HG02588 (cell line): ENCODE data around the gene ANTXRL.
"Not testable (repeated sequence)": the region's sequence is repeated elsewhere in the genome, so short reads cannot be mapped to it uniquely, and the experiment has no call there.

Source experiments
- ATAC-seq: cut with Tn5 transposase; IDR thresholded peaks from one replicate; pipeline ENCODE4 v1.9.1; 2021; ENCODE audit warnings: mild to moderate bottlenecking, moderate library complexity; ENCODE audit not compliant: unreplicated experiment

The ANTXRL gene

GRCh38 chr10:46254007-46254383 lies 32.8 kb upstream of the ANTXRL start:
- no peak for ATAC-seq

DNA sequence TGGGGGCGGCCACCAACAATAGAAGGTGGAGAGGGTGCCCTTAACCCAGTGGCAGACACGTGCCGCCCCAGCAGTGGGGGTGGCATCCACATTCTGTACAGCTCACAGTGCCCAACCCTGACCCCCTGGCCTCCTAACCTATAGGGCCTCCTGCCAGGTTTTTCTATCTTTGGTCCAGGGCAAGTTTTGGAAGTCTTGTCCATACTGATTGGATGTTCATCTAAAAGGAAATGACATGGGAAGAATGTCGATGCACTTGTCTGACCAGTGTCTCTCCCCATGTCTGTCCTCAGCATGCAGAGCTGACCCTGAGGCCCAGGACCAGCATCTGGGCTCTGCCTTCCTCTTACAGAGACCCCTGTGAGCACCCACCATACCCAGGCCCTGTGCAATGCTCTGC lies 32.3 kb upstream of the ANTXRL start:
- no peak for ATAC-seq

DNA sequence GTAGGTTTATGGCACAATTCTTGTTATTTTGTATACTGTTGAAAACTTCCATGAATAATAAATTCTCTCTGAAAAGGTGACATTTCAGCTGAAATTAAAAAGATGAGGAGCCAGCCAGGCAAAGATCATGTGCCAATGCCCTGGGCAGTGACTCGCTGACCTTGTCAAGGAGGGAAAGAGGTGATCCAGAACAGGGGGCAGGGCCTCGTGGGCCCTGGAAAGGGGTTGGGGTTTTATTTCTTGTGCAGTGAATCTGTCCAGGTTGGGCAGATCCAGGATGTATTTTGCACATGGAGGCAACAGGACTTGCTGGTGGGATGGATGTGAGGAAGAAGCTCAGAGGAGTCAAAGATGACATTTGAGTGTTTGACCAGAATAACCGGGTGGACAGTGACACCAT lies 31.6 kb upstream of the ANTXRL start:
- not testable (repeated sequence) for ATAC-seq

DNA sequence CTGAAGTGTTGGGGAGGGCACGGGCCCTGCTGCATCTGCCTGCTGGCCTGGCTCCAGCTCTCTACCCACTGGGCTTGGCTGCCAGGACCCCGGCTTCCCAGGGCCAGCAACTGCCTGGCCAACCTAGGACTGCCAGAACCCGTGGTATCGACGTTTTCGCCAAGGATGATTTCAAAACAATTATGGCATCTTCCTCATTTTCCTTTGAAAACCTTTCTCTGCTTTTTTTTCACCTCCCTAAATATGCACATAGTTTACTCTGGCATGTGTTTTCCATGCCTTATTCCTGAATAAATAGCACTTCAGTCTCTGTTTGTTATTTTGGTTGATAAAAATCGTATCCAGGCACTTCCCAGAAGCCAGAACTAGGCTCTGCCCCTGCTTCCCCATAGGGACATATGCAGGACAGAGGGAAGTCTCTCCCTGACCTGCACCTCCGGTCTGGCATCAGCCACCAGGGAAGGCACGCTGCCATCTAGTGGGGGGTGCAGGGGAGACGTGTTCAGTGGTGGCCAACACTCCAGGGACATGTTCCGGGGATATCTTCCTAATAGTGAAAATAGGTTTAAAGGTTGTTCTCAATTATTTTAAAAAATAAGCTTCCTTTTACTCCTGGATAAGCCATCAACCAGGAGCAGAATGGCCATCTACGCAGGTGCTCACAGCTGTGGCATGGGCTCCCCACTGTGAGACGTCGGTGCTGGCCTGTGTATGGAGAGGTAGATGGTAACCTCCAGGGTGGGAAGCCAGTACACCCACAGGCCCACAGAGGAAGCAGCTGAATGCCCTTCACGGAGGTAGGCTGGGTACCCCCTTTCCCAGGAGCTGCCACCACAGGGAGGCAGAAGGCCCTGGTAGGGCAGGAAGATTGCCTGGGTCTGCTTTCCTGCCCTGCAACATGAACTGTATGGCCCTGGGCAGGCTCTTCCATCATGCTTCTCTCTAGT lies 30.7 kb upstream of the ANTXRL start:
- no peak for ATAC-seq

- no peak for ATAC-seq
Observed at GRCh38 chr10:46257099-46257498, 29.7 kb upstream of the ANTXRL start.

GRCh38 chr10:46262906-46263560 lies 23.8 kb upstream of the ANTXRL start:
- ATAC-seq = not testable (repeated sequence)

DNA sequence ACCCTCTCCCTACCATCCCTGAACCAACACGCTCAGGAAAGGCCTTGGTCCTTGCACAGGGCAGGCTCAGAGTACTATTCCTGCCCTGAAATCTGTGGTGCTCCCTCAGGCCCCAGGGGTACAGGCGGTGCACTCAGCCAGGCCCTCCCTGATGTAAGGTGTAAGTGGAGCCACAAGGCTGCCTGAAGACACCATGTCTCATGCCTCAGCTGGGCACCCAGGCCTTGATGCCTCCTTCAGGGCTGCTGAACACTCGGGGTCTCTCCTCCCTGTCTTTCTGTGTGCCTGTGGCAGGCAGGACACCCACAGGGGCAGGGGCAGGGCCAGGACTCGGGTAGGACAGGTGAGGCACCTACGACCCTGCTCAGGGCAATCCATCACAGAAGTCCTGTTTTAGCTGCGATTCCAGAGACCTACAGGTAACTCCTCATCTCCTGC lies 22.9 kb upstream of the ANTXRL start:
- ATAC-seq = no peak

DNA sequence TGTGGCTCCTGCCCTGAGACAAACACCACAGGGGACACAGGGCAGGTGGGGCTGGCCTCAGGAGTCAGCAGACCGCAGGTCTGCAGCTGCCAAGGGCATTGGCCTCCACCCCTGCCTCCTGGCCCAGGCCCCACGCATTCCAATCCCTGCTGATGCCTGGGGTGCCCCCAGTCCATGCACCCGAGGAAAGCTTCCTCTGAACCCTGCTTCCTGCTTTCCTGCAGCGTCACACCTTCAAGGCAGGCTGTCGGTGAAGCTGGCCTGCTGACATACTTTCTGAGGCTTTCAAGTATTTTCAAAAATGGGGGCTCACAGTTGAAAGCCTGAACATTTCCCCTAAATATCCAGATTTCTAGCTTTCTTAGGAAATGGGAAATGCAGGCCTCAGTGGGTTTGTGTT lies 22.5 kb upstream of the ANTXRL start:
- no peak for ATAC-seq

DNA sequence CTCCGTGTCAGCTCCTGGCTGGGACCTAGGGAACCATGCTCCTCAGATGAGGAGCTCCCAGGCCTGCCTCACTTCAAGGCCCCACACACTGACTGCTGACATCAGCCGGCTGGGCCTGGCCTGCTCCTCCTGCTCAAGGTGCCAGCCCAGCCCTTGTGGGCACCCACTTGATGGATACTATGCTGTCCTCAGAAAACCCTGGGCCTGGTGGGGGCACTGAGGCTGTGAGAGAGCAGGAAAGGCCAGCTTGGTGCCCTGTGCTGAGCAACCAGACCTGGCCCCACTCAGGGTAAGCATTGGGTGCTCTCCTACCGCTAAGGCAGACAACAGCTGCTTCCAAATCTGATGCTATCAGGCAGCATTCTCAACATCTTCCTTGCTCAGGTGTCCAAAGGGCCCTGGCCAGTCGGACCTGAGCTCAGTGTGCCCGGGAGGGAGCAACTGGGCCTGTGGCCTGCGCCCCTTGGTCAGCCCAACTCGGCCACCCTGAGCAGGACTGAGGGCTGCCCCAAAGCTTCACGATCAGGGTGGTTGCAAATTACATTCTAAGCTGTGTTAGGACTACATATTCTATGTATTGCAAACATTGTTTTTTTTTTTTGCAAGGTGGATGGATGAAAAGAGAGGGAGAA lies 21.9 kb upstream of the ANTXRL start:
- ATAC-seq = no peak

- not testable (repeated sequence) for ATAC-seq
Observed at GRCh38 chr10:46265566-46266305, 21.1 kb upstream of the ANTXRL start.

DNA sequence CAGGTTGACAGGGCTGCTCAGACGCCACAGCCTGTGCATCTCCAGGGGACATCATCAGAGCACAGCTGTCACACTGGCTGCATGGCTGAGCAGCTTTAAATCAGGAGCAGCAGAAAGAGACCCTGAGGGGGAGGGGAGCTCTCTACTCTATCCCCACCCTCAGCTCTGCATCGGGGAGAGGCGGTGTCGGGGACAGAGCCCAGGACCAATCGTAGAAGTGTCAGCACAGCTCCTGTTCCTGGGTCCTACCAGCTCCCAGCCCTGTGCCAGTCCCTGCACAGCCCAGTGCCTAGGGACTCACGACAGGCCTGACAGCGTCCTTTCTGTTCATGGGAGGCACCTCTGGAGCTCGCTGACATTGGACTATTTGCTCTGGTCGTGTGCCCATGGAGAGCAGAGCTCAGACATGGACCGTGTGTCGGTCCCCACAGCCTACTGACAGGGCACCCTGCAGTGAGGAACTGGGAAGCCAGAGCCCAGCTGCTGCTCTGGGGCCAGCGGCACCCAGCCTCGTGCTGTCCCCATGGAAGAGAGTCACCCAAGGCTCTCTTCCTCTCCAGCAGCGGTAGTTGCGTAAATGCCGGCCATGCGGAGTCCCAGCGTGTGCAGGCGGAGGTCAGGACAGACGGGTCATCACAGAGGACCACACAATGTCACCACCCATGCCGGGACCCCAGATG lies 20.4 kb upstream of the ANTXRL start:
- no peak for ATAC-seq

DNA sequence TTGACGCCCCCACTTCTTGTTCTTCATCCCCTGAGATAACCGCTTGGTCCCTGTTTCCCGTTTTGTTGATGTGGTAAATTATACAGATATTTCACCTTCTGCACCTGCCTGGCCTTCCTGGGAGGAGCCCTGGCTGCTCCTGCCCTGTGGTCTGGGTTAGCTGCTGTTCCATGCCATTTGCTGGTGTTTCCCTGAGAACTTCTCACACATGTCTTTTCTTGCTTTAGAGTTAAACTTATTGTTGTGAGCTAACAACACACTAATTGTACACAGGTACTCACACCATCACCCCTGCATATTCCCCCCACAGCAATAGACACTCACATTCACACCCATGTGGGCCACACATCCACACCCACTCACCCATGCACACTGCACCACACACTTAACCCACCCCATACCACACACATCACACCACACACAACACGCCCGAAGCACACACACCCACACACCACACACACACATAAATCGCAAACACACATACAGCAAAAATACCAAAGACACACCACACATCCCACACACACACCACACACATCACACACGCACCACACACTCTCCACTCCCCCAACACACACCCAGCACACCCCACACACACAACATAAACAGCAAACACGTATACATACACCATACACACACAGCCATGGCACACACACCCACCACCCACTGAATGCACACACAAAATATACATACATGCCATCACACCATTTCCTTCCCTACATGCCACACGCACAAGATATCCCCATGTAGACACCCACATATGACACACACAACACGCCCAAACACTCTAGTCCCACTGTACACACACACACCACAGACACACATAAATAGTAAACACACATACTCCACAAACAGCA lies 19.4 kb upstream of the ANTXRL start:
- no peak for ATAC-seq

DNA sequence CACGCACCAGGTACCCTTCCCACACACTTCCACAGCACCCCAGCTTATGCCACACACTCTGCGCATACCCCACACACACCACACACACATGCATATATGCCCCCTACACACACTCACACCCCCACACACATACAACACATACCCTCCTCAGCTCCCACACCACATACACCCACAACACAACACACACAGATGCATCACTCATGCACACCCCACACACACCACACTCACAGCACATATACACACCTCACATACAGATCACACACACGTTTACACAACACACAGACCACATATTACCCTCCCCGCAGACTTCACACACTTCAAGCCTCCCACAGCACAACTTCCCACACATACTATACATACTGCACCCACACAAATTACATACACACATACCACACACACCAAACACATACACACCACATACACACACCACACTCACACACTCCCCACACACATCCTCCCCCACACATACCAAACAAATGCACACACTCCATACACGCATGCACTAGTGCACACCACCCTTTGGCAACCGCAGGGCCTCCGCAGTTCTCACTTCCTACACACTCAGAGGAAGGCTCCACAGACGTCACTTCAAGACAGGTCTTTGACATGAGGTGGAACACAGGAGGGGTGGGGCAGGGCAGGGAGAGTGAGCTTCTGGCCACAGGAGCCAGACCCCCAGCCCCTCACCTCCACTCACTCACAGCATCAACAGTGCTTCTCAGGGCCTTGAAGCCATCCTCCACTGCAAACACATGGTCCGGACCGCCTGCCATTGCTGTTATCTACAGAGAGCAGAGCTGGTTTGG lies 18.5 kb upstream of the ANTXRL start:
- peak; percentile 47 for ATAC-seq

DNA sequence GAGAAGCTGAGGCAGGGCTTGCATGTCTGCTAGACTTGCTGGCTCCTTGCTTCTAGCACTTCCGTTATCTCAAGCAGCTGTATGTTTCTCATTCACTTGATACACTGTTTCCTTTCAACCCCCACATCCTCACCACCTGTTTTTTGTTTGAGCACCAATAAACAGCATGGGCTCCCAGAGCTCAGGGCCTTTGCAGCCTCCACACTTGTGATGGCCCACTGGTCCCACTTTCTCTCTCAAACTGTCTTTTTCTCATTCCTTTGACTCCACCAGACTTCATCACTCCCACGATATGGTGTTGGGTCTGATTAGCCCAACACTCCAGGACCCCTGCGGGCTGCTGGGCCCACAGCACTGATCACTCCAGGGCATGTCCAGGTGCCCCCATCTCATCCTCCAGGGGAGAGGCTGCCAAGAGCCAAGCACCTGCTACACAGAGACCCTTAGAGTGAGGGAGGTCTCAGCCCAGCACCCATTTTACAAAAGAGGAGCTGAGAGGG lies 17.2 kb upstream of the ANTXRL start:
- ATAC-seq = not testable (repeated sequence)

DNA sequence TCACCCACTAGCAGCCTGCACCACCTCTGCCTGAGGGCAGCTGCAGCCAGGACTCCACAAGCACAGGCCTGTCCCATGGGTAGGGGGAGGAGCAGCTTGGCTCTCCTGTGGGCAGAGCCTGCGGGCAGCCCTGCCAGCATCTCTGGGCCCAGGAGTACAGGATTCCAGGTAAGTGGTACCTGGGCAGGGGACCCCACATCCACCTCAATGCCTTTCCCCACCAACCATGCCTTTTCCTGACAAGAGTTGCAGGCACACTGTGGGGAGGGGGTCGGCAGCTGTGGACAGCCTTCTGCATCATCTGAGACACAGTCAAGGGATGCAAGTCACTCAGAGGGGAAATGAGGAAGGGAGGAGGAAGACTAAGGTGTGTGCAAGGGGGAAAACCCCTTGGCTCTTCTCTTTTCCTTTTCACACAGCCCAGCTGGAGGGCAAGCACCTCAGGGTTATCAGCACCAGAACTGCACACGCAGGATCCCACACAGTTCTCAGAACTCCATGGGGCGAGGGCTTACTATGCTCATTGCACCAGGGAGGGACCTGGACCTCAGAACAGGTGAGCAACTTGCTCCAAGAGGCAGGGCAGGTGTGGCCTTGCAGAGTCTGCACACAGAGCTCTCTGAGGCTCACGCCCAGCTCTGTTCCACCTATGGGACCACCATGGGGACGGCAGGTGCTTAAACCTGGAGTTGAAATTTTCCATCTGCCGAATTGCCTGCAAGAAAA lies 16.5 kb upstream of the ANTXRL start:
- no peak for ATAC-seq

DNA sequence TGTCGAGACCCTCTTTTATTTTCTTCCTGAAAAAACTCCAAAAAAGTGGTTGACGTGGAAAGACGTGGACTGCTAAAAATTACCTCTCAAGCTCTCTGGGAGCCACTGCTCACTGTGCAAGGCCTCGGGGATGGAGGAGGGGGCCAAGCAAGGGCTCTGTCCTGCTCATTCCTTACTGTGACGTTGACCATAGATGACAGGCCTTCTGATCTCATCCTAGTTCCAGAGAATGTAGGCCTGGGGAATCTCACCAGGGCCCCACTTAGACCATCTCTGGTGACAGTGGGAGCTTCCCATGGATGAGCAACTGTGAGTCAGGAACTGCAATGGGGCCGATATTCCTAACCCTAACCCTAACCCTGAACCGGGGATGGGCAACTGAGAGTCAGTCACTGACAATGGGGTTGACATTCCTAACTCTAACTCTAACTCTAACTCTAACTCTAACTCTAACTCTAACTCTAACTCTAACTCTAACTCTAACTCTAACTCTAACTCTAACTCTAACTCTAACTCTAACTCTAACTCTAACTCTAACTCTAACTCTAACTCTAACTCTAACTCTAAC lies 15.8 kb upstream of the ANTXRL start:
- not testable (repeated sequence) for ATAC-seq

DNA sequence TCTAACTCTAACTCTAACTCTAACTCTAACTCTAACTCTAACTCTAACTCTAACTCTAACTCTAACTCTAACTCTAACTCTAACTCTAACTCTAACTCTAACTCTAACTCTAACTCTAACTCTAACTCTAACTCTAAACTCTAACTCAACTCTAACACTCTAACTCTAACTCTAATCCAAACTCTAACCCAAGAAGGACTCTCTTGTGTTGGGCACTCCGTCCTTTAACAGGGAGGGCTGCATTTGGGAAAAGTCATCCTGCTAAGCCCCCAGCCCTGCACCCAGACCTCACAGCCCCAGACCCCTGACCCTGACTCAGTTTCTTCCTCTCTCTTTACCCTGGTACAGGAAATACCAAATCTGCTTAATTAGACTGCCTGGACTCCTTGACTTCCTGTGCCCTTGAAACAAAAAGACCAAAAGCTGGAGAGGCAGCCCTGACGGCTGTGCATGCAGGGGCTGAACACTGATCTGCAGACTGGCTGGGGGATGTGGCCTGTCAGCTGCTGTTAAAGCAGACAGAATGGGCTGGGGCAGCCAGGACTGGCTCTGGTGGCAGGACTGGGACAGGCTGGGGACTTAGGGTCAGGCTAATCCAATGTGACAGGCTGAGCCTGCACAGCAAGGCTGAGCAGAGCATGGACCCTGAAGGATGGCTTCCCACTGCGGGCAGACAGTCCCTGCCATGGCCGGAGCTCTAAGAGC lies 14.8 kb upstream of the ANTXRL start:
- not testable (repeated sequence) for ATAC-seq
